GM12891 (cell line): ENCODE measurements around the gene ENKD1.

Source experiments
- PAX5 ChIP-seq: IDR thresholded peaks from 2 replicates; pipeline ENCODE4 v1.6.1; 2011; ENCODE audit warnings: low read length, moderate library complexity, mild to moderate bottlenecking; ENCODE audit not compliant: insufficient read depth, severe bottlenecking
- POLR2A ChIP-seq: IDR thresholded peaks from 2 replicates; pipeline ENCODE4 v1.6.1; 2011; ENCODE audit warnings: low read depth, low read length, control low read depth
- POLR2AphosphoS5 ChIP-seq: IDR thresholded peaks from 2 replicates; pipeline ENCODE4 v1.6.1; 2011; ENCODE audit warnings: low read depth, low read length, control low read depth
- POU2F2 ChIP-seq: IDR thresholded peaks from 2 replicates; pipeline ENCODE4 v1.6.1; 2011; ENCODE audit warnings: low read depth, mild to moderate bottlenecking, control low read depth, low read length, moderate library complexity
- SPI1 ChIP-seq: IDR thresholded peaks from 2 replicates; pipeline ENCODE4 v1.6.1; 2011; ENCODE audit warnings: low read depth, low read length, control low read depth
- TAF1 ChIP-seq: IDR thresholded peaks from 2 replicates; pipeline ENCODE4 v1.6.1; 2011; ENCODE audit warnings: low read depth, low read length, control low read depth

DNA sequence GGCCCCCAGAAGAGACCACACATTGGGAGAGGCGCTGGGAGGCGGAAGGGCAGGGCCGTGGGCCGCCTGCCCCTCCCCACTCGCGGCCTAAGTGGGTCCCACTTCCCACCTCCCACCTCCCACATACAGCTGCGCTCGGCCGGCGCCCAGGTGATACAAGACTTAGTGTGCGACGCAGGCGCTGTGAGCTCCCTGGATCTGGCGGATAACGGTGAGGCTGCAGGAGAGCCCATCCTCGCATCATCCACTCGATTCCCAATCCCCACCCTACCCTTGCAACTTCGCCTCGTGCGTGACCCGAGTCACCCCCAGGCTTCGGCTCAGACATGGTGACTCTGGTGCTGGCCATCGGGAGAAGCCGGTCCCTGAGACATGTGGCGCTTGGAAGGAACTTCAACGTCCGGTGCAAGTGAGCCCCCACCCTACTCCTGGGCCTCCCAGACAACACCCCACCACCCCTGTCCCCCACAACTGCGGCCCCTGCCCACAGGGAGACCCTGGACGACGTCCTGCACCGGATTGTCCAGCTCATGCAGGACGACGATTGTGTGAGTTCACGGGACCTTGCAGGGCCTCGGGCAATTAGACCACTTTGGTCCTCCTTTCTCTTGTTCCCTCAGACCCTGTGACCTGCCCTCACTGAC is 17.7 kb downstream of the ENKD1 start:
- TF ChIP-seq POLR2A (no peak), POLR2AphosphoS5 (no peak), TAF1 (no peak), SPI1 (no peak), POU2F2 (no peak), PAX5 (no peak)
